HUES6 (cell line): Measurements from ENCODE around the gene CIAO3.
A peak's percentile ranks its signal among the peaks of the same experiment; 100 is the strongest.

Source experiments
- H3K27ac ChIP-seq: 2 replicates; pipeline ENCODE4 v1.7.0; 2013; ENCODE audit warnings: low read depth, mild to moderate bottlenecking, low read length, inconsistent platforms
- H3K27me3 ChIP-seq: 2 replicates; pipeline ENCODE4 v1.6.1; 2013; ENCODE audit warnings: low read length; ENCODE audit not compliant: control insufficient read depth, insufficient read depth
- H3K36me3 ChIP-seq: 2 replicates; pipeline ENCODE4 v1.6.1; 2013; ENCODE audit warnings: low read length; ENCODE audit not compliant: control insufficient read depth, insufficient read depth
- H3K4me1 ChIP-seq: 2 replicates; pipeline ENCODE4 v1.6.1; 2013; ENCODE audit warnings: low read length; ENCODE audit not compliant: control insufficient read depth, insufficient read depth
- H3K4me3 ChIP-seq: 2 replicates; pipeline ENCODE4 v1.5.1; 2013; ENCODE audit warnings: low read depth, low read length
- H3K9ac ChIP-seq: one replicate; pipeline ENCODE4 v1.6.1; 2013; ENCODE audit warnings: mild to moderate bottlenecking, low read length
- H3K9me3 ChIP-seq: 2 replicates; pipeline ENCODE4 v1.6.1; 2013; ENCODE audit warnings: low read depth, low read length; ENCODE audit not compliant: control insufficient read depth, insufficient read depth

CIAO3 gene

DNA sequence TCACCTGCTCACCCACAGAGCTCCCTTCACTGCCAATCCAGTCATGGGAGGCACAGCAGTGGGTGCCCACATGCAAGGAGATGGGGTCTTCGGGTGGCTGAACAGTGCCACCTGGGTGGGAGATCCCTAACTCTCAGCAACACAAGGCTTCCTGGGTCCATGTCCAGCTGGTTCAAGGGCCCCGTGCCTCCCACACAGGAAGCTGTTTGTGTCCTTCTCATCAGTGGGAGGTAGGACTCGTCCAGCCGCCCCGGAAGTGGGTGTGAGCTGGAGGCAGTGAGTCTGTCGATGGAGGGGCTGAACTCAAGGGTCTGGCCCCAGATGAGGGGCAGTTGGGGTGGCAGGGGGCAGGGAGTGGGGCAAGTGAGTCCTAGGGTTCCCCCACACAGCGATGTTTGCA, 36.8 kb downstream of the CIAO3 start:
- Histone ChIP-seq H3K9ac (no peak overlapping the region), H3K27ac (no peak overlapping the region), H3K9me3 (no peaks in the 10 kb centered on the region), H3K4me3 (no peak overlapping the region), H3K36me3 (no peaks in the 10 kb centered on the region), H3K27me3 (peaks cover 97% of the 10 kb centered on the region), H3K4me1 (peaks cover 5% of the 10 kb centered on the region; the same call in 1 of the 2 replicates)

DNA sequence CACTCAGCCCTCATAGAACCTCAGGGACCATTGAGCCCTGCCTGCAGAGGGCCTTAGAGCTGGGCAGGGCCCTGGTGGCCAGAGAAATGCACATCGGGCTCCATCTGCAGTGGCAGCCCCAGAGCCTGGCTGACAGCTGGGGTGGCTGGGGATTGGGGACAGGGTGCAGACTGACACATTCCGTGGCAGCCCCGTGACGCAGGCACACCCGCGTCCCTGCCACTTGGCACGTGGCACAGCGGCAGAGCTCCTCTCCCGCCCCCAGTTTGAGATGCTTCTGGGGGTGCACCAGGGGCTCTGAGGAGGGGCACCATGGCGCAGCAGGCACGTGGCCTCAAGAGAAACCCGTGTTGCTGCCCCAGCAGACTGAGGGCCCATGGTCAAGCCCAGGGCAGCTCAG, 37.4 kb downstream of the CIAO3 start:
- Histone ChIP-seq H3K9me3 (no peaks in the 10 kb centered on the region), H3K4me1 (peaks cover 5% of the 10 kb centered on the region; the same call in 1 of the 2 replicates), H3K27ac (no peak overlapping the region), H3K4me3 (no peak overlapping the region), H3K36me3 (no peaks in the 10 kb centered on the region), H3K9ac (no peak overlapping the region), H3K27me3 (peaks cover 96% of the 10 kb centered on the region)

DNA sequence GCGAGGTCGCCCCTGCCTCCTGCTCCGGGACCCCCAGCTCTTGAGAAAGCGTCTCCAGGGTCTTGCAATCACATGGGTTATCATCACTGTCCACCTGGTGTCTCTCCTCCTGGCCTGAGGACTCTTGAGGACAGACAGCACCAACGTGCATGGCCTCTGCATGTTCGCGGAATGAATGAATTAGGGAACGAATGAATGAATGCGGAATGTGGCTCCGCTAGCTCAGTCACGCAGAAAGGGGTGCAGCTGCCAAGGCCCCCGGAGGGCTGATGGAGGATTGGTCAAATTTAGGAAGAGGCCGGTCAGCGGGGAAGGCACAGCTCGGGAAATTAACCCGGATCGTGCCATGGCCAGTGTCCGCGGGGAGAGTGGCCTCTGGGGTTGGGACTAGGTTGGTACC, 38.5 kb downstream of the CIAO3 start:
- no peak overlapping the region for H3K9ac ChIP-seq
- H3K27me3 ChIP-seq: peaks cover 96% of the 10 kb centered on the region
- H3K36me3 ChIP-seq: no peaks in the 10 kb centered on the region
- H3K27ac ChIP-seq: no peak overlapping the region
- peaks cover 5% of the 10 kb centered on the region; the same call in 1 of the 2 replicates for H3K4me1 ChIP-seq
- H3K4me3 ChIP-seq: no peak overlapping the region
- no peaks in the 10 kb centered on the region for H3K9me3 ChIP-seq

DNA sequence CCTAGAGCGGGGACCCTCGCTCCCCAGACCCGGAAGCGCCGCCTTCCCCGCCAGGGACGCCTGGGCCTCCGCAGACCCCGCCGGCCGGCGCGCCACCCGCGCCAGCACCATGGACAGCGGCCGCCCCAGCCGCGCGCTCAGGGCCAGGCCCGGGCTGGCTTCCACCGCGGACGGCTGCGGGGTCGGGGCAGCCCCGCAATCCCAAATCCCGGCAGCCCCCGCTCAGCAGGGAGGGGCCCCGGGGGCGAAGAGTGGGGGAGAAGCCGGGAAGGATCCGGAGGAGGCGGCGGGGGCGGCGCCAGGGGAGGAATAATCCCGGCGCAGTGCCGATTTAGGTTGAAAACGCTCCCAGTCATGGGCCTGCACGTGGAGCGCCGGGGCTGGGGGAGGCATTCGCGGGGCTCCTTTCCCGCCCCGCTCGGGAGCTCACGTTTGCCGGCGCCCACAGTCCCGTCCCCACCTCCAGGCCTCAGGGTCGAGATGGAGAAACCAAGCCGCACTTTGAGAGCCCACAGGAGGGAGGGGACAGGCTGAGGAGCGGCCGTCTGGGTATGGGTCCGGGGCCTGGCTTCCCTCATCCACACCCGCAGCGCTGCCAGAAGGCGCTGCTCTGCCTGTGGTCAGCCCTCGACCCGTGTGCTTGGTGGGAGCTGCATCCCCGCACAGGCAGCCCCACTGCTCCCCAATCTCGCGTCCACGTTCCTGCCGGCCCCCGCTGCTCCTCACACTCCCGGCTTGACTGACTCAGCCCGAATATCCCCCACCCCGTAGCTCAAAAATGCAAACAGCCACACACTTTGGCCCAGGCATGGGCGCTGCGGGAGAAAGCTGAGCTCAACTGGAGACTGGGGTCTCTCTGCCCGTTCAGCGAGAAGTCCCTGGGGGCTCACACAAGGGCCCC, 39.9 kb downstream of the CIAO3 start:
- H3K27ac ChIP-seq: no peak overlapping the region
- peaks cover 96% of the 10 kb centered on the region for H3K27me3 ChIP-seq
- H3K9me3 ChIP-seq: no peaks in the 10 kb centered on the region
- H3K4me1 ChIP-seq: peaks cover 5% of the 10 kb centered on the region; the same call in 1 of the 2 replicates
- no peak overlapping the region for H3K9ac ChIP-seq
- H3K4me3 ChIP-seq: peak overlapping the region; percentile 23
- no peaks in the 10 kb centered on the region for H3K36me3 ChIP-seq

DNA sequence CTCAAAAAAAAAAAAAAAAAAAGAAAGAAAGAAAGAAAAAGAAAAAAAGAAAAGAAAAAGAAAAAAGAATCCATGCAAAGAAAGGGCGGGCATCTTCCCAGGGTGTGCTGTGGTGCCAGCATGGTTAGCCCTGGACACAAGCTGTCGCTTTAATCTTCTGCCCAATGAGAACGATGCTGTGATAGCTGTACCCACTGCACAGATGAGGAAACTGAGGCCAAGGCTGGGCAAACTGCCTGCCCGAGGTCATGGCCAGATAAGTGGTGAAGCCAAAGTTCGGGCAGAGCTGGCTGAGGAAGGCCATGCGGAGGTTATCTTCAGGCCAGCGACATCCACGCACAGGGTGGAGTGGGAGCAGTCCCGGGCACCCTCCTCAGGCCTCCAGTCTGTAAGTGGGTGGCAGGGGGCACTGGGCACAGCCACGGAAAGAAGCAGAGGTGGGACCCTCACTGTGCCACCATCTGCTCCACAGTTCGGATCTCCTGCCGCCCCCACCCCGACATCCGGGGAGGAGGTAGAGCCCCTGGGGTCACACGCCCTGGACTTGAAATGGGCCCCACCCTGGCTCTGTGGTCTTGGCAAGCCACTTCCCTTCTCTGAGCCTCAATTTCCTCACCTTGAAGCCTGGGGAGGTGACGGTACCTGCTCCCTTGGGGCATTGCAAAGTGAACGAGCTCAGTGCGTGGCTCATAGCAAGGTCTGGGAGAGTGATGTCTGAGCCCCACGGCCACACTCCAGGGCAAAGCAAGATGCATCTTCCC, 41.7 kb downstream of the CIAO3 start:
- no peaks in the 10 kb centered on the region for H3K36me3 ChIP-seq
- peaks cover 98% of the 10 kb centered on the region for H3K27me3 ChIP-seq
- peaks cover 11% of the 10 kb centered on the region; the same call in 1 of the 2 replicates for H3K4me1 ChIP-seq
- H3K27ac ChIP-seq: no peak overlapping the region
- no peak overlapping the region for H3K9ac ChIP-seq
- no peak overlapping the region for H3K4me3 ChIP-seq
- H3K9me3 ChIP-seq: no peaks in the 10 kb centered on the region

DNA sequence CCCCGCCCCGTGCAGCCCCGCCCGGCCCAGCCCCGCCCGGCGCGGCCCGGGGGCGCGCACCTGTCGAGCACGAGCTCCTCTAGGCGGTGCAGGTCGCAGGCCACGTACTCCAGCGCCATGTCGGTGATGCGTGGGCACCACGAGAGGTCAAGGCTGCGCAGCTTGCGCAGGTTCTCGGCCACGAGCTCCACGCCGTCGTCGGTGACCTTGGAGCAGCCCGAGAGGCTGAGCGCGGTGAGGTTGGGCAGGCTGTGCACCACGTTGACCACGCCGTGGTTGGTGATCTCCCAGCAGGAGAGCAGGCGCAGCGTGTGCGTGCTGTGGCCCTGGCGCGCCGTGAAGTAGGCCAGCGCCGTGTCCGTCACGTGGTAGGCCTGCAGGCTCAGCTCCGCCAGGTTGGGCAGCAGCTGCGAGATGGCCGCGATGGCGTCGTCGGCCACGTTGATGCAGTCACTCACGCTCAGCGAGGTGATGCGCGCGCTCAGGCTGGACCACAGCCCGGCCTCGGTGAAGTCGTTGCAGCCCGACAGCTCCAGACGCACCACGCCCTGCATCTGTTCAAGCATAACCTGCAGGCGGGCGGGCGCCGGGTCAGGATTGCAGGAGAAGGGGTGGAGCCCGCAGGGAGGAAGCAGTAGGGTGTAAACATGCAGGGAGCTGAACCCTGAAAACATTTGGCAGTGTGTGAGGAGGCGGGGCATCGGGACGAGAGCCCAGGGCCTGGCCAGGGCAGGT, 45.3 kb downstream of the CIAO3 start:
- Histone ChIP-seq H3K9me3 (no peaks in the 10 kb centered on the region), H3K27ac (no peak overlapping the region), H3K27me3 (peaks cover 96% of the 10 kb centered on the region), H3K36me3 (no peaks in the 10 kb centered on the region), H3K4me1 (peaks cover 6% of the 10 kb centered on the region; the same call in 1 of the 2 replicates), H3K4me3 (peak overlapping the region; percentile 58), H3K9ac (no peak overlapping the region)

DNA sequence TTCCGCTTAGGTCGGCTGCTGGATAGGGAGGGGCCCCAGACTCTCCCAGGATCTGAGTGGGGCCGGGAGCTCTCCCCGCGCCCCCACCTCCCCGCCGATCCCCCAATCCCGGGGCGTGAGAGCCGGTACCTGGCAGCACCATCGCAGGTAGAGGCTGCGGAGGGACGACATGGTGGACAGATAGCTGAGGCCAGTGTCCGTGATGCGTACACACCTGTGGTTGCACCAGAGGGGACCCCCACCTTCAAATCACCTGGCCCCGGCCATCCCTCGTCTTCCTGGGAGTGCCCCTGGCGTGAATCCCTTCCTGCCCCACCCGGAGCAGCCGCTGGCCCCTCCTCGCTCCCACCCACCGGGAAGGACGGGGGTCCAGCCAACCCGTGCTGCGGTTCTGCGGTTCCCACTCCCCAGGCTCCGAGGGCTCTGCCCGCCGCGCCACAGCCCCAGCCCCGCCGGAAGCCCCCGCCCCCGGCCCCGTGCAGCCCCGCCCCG, 45.9 kb downstream of the CIAO3 start:
- peaks cover 6% of the 10 kb centered on the region; the same call in 1 of the 2 replicates for H3K4me1 ChIP-seq
- H3K36me3 ChIP-seq: no peaks in the 10 kb centered on the region
- H3K27me3 ChIP-seq: peaks cover 90% of the 10 kb centered on the region
- no peak overlapping the region for H3K9ac ChIP-seq
- no peaks in the 10 kb centered on the region for H3K9me3 ChIP-seq
- peak overlapping the region; percentile 56 for H3K4me3 ChIP-seq
- H3K27ac ChIP-seq: no peak overlapping the region

DNA sequence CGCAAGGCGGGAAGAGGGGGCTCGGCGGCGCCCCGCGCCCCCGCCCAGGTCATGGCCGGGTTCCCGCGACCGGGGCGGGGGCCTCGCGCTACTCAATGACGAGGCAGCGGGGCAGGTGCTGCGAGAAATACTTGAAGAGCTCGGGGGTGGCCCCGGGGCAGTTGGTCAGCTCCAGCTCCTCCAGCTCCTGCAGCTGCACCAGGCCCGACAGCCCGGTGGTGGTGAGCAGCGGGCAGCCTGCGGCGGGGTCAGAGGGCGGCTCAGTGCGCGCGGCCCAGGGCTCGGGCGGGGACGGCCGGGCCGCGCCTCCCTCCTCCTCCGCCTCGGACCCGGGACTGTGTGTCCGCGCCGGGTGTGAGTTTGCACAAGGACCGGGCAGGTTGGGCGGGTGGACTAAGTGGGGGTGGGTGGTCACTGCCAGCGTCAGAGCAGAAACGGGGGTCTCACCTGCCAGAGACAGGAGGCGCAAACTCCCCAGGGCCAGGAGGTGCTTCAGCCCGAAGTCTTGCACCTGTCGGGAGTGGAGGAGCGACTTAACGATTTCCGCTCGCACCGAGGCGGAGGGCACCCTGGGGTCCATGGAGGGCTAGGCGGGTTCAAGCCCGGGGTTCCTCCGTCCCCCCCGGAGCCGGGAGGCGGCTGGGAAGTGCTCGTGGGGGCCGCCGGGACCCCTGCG, 46.5 kb downstream of the CIAO3 start:
- peaks cover 84% of the 10 kb centered on the region for H3K27me3 ChIP-seq
- no peak overlapping the region for H3K27ac ChIP-seq
- H3K36me3 ChIP-seq: no peaks in the 10 kb centered on the region
- H3K4me1 ChIP-seq: peaks cover 10% of the 10 kb centered on the region
- H3K9me3 ChIP-seq: no peaks in the 10 kb centered on the region
- no peak overlapping the region for H3K9ac ChIP-seq
- H3K4me3 ChIP-seq: peak overlapping the region; percentile 56

DNA sequence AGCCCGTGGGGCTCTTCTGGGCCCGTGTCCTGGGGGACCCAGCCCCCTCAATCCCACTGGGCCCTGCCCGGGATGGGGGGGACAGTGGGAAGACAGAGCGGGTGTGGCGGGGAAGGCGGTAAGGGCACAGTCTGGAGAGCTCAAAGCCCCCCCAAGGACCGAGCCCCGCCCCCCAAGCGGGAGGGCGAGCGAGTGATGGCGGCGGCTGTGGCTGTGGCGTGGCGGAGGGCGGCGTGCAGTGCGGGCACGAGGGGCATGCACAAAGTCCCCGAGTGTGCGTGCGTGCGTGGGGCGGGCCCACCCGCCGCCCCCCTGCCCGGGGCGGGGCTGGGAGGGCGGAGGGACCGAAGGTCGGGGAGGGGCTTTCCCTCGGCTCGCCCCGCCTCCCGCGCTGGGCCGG, 47.0 kb downstream of the CIAO3 start:
- Histone ChIP-seq H3K9me3 (no peaks in the 10 kb centered on the region), H3K4me1 (peaks cover 14% of the 10 kb centered on the region), H3K9ac (no peak overlapping the region), H3K27ac (no peak overlapping the region), H3K4me3 (peak overlapping the region; percentile 56), H3K27me3 (peaks cover 78% of the 10 kb centered on the region), H3K36me3 (no peaks in the 10 kb centered on the region)

DNA sequence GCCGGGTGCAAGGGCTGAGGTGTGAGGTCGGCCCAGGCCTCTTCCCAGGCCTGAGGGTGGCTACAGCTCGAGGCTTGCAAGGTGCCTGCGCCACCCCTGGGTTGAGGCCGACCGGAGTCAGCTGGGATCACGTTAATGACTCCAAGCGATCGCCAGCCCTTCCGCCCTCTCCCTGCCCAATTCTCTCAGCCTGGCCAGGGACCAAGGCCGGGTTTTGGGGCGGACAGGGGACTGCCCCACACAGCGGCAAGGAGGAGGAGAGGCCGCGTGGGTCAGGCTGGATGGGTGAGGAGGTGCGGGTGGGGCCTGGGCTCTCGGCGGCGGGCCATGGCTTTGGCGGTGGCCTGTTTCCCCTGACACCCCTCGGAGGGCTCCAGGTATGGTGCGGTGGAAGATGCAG, 47.4 kb downstream of the CIAO3 start:
- H3K4me1 ChIP-seq: peaks cover 14% of the 10 kb centered on the region
- no peak overlapping the region for H3K27ac ChIP-seq
- H3K9ac ChIP-seq: no peak overlapping the region
- H3K9me3 ChIP-seq: no peaks in the 10 kb centered on the region
- H3K27me3 ChIP-seq: peaks cover 76% of the 10 kb centered on the region
- H3K36me3 ChIP-seq: no peaks in the 10 kb centered on the region
- peak overlapping the region; percentile 56 for H3K4me3 ChIP-seq
